Measurements from ENCODE around the gene SUPT5H. TPM values are rescaled to one million over a fixed set of nuclear protein-coding genes. Genes with fewer than 3 reads are reported as not detected.
A peak's percentile ranks its signal among the peaks of the same experiment; 100 is the strongest.

The SUPT5H gene
- total RNA-seq, 3 donors from 2014 or later = 101 to 122 (median 102) TPM

- H3K36me3 ChIP-seq (ENCODE audit: low read depth) = no peaks in the 10 kb centered on the region
- ATAC-seq = peak; percentile 21
- H3K4me1 ChIP-seq (ENCODE audit: low read depth) = peaks cover 6% of the 10 kb centered on the region
- no peak for TF ChIP-seq CTCF (IDR thresholded peaks at IDR 0.05)
- intact Hi-C loops (cut with DNase I, micrococcal nuclease) = no loop called here
- H3K9me3 ChIP-seq = no peaks in the 10 kb centered on the region
- no peak overlapping the region for H3K4me3 ChIP-seq
- no peak for DNase-seq
Observed at GRCh38 chr19:39525205-39525604, 79.8 kb downstream of the SUPT5H start.

Small RNAs within 50 kb of the gene (microRNA-seq; reads per million reads assigned to microRNA genes)
- gene MIR4530 = 0.93 reads per million

Other genes with a start within 250 kb of the SUPT5H start
- gene NCCRP1, start 248.6 kb upstream of the SUPT5H start, total RNA-seq = under 1 TPM in 1 of 3 donors, not detected in 2; 0.14 TPM
- gene SYCN, start 241.3 kb upstream of the SUPT5H start, total RNA-seq = not detected
- gene IFNL3, start 200.6 kb upstream of the SUPT5H start, total RNA-seq = not detected
- not detected for gene IFNL4, start 196.7 kb upstream of the SUPT5H start, total RNA-seq
- gene IFNL2, start 177.2 kb upstream of the SUPT5H start, total RNA-seq = not detected
- not detected for gene IFNL1, start 149.2 kb upstream of the SUPT5H start, total RNA-seq
- gene LRFN1, start 124.7 kb upstream of the SUPT5H start, total RNA-seq = 1 to 10 TPM in 1 of 3 donors, under 1 TPM in 2; 0.34 to 2.3 (median 0.52) TPM
- gene GMFG, start 109.5 kb upstream of the SUPT5H start, total RNA-seq = 10 to 100 TPM; 10.3 to 23.8 (median 14.1) TPM
- gene SAMD4B, start 103.2 kb upstream of the SUPT5H start, total RNA-seq = 10 to 100 TPM; 55.1 to 91.5 (median 67.4) TPM
- gene PAF1, start 54.5 kb upstream of the SUPT5H start, total RNA-seq = 10 to 100 TPM; 28.1 to 44.8 (median 32.3) TPM
- gene MED29, start 54.2 kb upstream of the SUPT5H start, total RNA-seq = 10 to 100 TPM; 28.4 to 31.2 (median 28.8) TPM
- 100 to 1,000 TPM; 200 to 236 (median 235) TPM for gene ZFP36, start 38.7 kb upstream of the SUPT5H start, total RNA-seq
- 10 to 100 TPM in 2 of 3 donors, 1 to 10 TPM in 1; 6.5 to 26.7 (median 17.9) TPM for gene PLEKHG2, start 32.9 kb upstream of the SUPT5H start, total RNA-seq
- 1,000 to 10,000 TPM; 1,270 to 1,804 (median 1,507) TPM for gene RPS16, start 9.6 kb upstream of the SUPT5H start, total RNA-seq
- gene TIMM50, start 35.3 kb downstream of the SUPT5H start, total RNA-seq = 10 to 100 TPM; 52.6 to 57.9 (median 57.7) TPM
- gene DLL3, start 53.4 kb downstream of the SUPT5H start, total RNA-seq = not detected
- not detected for gene SELENOV, start 69.6 kb downstream of the SUPT5H start, total RNA-seq
- 1 to 10 TPM in 1 of 3 donors, under 1 TPM in 2; 0.20 to 4.2 (median 0.72) TPM for gene EID2B, start 87.3 kb downstream of the SUPT5H start, total RNA-seq
- gene EID2, start 94.6 kb downstream of the SUPT5H start, total RNA-seq = 10 to 100 TPM in 1 of 3 donors, 1 to 10 TPM in 2; 7.0 to 14.7 (median 9.6) TPM
- gene LGALS13, start 156.9 kb downstream of the SUPT5H start, total RNA-seq = not detected
- not detected for gene LGALS16, start 210.3 kb downstream of the SUPT5H start, total RNA-seq